GM18861 (cell line): ENCODE results near the gene BCL10.

Experiments used
- ATAC-seq: cut with Tn5 transposase; IDR thresholded peaks from one replicate; pipeline ENCODE4 v1.9.1; 2021; ENCODE audit not compliant: unreplicated experiment

Gene BCL10

GRCh38 chr1:85224734-85225623, 51.5 kb downstream of the BCL10 start:
- no peak for ATAC-seq

GRCh38 chr1:85224295-85224694, 52.1 kb downstream of the BCL10 start:
- no peak for ATAC-seq

GRCh38 chr1:85223334-85223733, 53.1 kb downstream of the BCL10 start:
- ATAC-seq = no peak

GRCh38 chr1:85220756-85221201, 55.7 kb downstream of the BCL10 start:
- ATAC-seq = no peak

GRCh38 chr1:85219853-85220610, 56.4 kb downstream of the BCL10 start:
- ATAC-seq = no peak

- ATAC-seq = no peak
Measured at GRCh38 chr1:85216697-85217096, 59.7 kb downstream of the BCL10 start.
